H9 (cell line): ENCODE results near the gene FANCL. TPM values are rescaled to one million over a fixed set of nuclear protein-coding genes. Genes with fewer than 3 reads are reported as not detected.

ENCODE experiments used
- DNase-seq: peaks from one replicate; pipeline ENCODE4 v3.0.0-alpha.2; 2017
- H2AFZ ChIP-seq: one replicate; pipeline ENCODE4 v1.6.1; 2013; ENCODE audit warnings: mild to moderate bottlenecking, low read length, control low read depth, moderate library complexity
- H2AK5ac ChIP-seq: 2 replicates; pipeline ENCODE4 v1.6.1; 2013; ENCODE audit warnings: low read length, control low read depth, mixed read lengths; ENCODE audit not compliant: insufficient read length
- H2BK120ac ChIP-seq: one replicate; pipeline ENCODE4 v1.6.1; 2013; ENCODE audit warnings: low read depth, mild to moderate bottlenecking, low read length, control low read depth, inconsistent platforms; ENCODE audit not compliant: poor library complexity, severe bottlenecking
- H2BK12ac ChIP-seq: 2 replicates; pipeline ENCODE4 v1.6.1; 2013; ENCODE audit warnings: low read length, control low read depth, mixed read lengths, low read depth; ENCODE audit not compliant: insufficient read length
- H2BK15ac ChIP-seq: 2 replicates; pipeline ENCODE4 v1.6.1; 2013; ENCODE audit warnings: low read depth, low read length, control low read depth
- H2BK20ac ChIP-seq: one replicate; pipeline ENCODE4 v1.6.1; 2013; ENCODE audit warnings: low read depth, mild to moderate bottlenecking, low read length, control low read depth, inconsistent platforms; ENCODE audit not compliant: poor library complexity, severe bottlenecking
- H2BK5ac ChIP-seq: 2 replicates; pipeline ENCODE4 v1.6.1; 2013; ENCODE audit warnings: low read length, control low read depth, mixed read lengths; ENCODE audit not compliant: insufficient read length
- H3K14ac ChIP-seq: 2 replicates; pipeline ENCODE4 v1.6.1; 2013; ENCODE audit warnings: low read length, control low read depth; ENCODE audit not compliant: insufficient read depth
- H3K18ac ChIP-seq: 2 replicates; pipeline ENCODE4 v1.6.1; 2013; ENCODE audit warnings: low read depth, mild to moderate bottlenecking, mixed read lengths, low read length, control low read depth; ENCODE audit not compliant: insufficient read length
- H3K23ac ChIP-seq: 2 replicates; pipeline ENCODE4 v1.6.1; 2013; ENCODE audit warnings: low read length, control low read depth, mixed read lengths, low read depth; ENCODE audit not compliant: insufficient read length
- H3K23me2 ChIP-seq: 2 replicates; pipeline ENCODE4 v1.6.1; 2013; ENCODE audit warnings: low read depth, mild to moderate bottlenecking, mixed read lengths, low read length, control low read depth; ENCODE audit not compliant: insufficient read length, poor library complexity, severe bottlenecking
- H3K27ac ChIP-seq: 2 replicates; pipeline ENCODE4 v1.5.1; 2013; ENCODE audit warnings: low read length, control low read depth, mixed read lengths, low read depth; ENCODE audit not compliant: insufficient read length
- H3K27me3 ChIP-seq: 2 replicates; pipeline ENCODE4 v1.6.1; 2013; ENCODE audit warnings: low read length, control low read depth, inconsistent platforms; ENCODE audit not compliant: insufficient read depth
- H3K4ac ChIP-seq: 2 replicates; pipeline ENCODE4 v1.6.1; 2013; ENCODE audit warnings: low read depth, mild to moderate bottlenecking, control low read depth, inconsistent platforms, low read length, moderate library complexity
- H3K4me1 ChIP-seq: 2 replicates; pipeline ENCODE4 v1.6.1; 2013; ENCODE audit warnings: low read length, control low read depth, inconsistent platforms; ENCODE audit not compliant: insufficient read depth
- H3K4me2 ChIP-seq: 2 replicates; pipeline ENCODE4 v1.6.1; 2013; ENCODE audit warnings: low read length, control low read depth, mixed read lengths; ENCODE audit not compliant: insufficient read length, insufficient read depth
- H3K56ac ChIP-seq: 2 replicates; pipeline ENCODE4 v1.6.1; 2013; ENCODE audit warnings: low read depth, mild to moderate bottlenecking, mixed read lengths, low read length, control low read depth; ENCODE audit not compliant: insufficient read length
- H3K79me1 ChIP-seq: 2 replicates; pipeline ENCODE4 v1.6.1; 2013; ENCODE audit warnings: low read depth, mild to moderate bottlenecking, moderate library complexity, low read length, control low read depth, inconsistent platforms; ENCODE audit not compliant: insufficient read depth, poor library complexity, severe bottlenecking
- H3K79me2 ChIP-seq: 2 replicates; pipeline ENCODE4 v1.6.1; 2013; ENCODE audit warnings: low read length, control low read depth, inconsistent platforms; ENCODE audit not compliant: insufficient read depth
- H3K9ac ChIP-seq: 2 replicates; pipeline ENCODE4 v1.6.1; 2013; ENCODE audit warnings: low read length, control low read depth, mixed read lengths; ENCODE audit not compliant: insufficient read length; ENCODE audit errors: extremely low read depth
- H3K9me3 ChIP-seq: one replicate; pipeline ENCODE4 v1.6.1; 2013; ENCODE audit warnings: low read depth, low read length, inconsistent platforms; ENCODE audit not compliant: control insufficient read depth
- H3T11ph ChIP-seq: one replicate; pipeline ENCODE4 v1.6.1; 2013; ENCODE audit warnings: mild to moderate bottlenecking, low read length, control low read depth, inconsistent platforms
- H4K20me1 ChIP-seq: one replicate; pipeline ENCODE4 v1.6.1; 2013; ENCODE audit not compliant: control insufficient read depth, insufficient read length, insufficient read depth
- H4K5ac ChIP-seq: 2 replicates; pipeline ENCODE4 v1.6.1; 2013; ENCODE audit warnings: low read depth, mild to moderate bottlenecking, mixed read lengths, low read length, control low read depth; ENCODE audit not compliant: insufficient read length
- H4K8ac ChIP-seq: replicated peaks from 2 replicates; pipeline ENCODE4 v1.6.1; 2013; ENCODE audit warnings: low read length, control low read depth, mixed read lengths, low read depth; ENCODE audit not compliant: insufficient read length
- H4K91ac ChIP-seq: 2 replicates; pipeline ENCODE4 v1.6.1; 2013; ENCODE audit warnings: low read depth, mild to moderate bottlenecking, moderate library complexity, mixed read lengths, low read length, control low read depth; ENCODE audit not compliant: insufficient read length
- H3K27ac Mint-ChIP-seq, 3 experiments: 2 replicates in 2 of 3; 3 replicates in 1 of 3; pipeline ENCODE4 v1.8.0; 2020 to 2021; ENCODE audit warnings: mixed read lengths in 3 of 3, mild to moderate bottlenecking in 1 of 3, moderate library complexity in 1 of 3
- H3K27me3 Mint-ChIP-seq: 2 replicates; pipeline ENCODE4 v1.8.0; 2021; ENCODE audit warnings: low read depth, mild to moderate bottlenecking, moderate library complexity, mixed read lengths
- H3K36me3 Mint-ChIP-seq, 3 experiments: 2 replicates in 2 of 3; 3 replicates in 1 of 3; pipeline ENCODE4 v1.8.0; 2020 to 2021; ENCODE audit warnings: low read depth in 3 of 3, mixed read lengths in 3 of 3; ENCODE audit not compliant: insufficient read depth in 1 of 3
- H3K4me1 Mint-ChIP-seq, 2 experiments: 2 replicates each; pipeline ENCODE4 v1.8.0; 2020; ENCODE audit warnings: mixed read lengths in 2 of 2
- H3K4me3 Mint-ChIP-seq, 2 experiments: 2 replicates in 1 of 2; 3 replicates in 1 of 2; pipeline ENCODE4 v1.8.0; 2020 to 2021; ENCODE audit warnings: mild to moderate bottlenecking in 2 of 2, mixed read lengths in 2 of 2, moderate library complexity in 1 of 2
- H3K9me3 Mint-ChIP-seq, 2 experiments: 2 replicates in 1 of 2; 3 replicates in 1 of 2; pipeline ENCODE4 v1.8.0; 2020; ENCODE audit warnings: mild to moderate bottlenecking in 2 of 2, mixed read lengths in 2 of 2, moderate library complexity in 1 of 2
- CTCF ChIP-seq: fragments of 200-600 bp; sonication (generic); conservative IDR thresholded peaks from 3 replicates; pipeline ENCODE4 v1.8.0; 2021; ENCODE audit warnings: antibody characterized with exemption, mild to moderate bottlenecking
- WGBS: extraction: QIAGEN DNeasy Blood & Tissue Kit; methylation state at CpG from one replicate; pipeline ENCODE4 v1.1.7; 2013; ENCODE audit warnings: missing lambda C conversion rate, low lambda C conversion rate, mixed read lengths; ENCODE audit not compliant: insufficient read length; ENCODE audit errors: extremely low coverage; 5-methylcytosine and 5-hydroxymethylcytosine counted together
- total RNA-seq: library from RNA; stranded (reverse); gene quantifications from 2 replicates; pipeline ENCODE4 v1.2.1, GENCODE V29; 2021

Gene FANCL
- total RNA-seq, 1 experiment from 2014 or later, result 41.5 TPM

DNA sequence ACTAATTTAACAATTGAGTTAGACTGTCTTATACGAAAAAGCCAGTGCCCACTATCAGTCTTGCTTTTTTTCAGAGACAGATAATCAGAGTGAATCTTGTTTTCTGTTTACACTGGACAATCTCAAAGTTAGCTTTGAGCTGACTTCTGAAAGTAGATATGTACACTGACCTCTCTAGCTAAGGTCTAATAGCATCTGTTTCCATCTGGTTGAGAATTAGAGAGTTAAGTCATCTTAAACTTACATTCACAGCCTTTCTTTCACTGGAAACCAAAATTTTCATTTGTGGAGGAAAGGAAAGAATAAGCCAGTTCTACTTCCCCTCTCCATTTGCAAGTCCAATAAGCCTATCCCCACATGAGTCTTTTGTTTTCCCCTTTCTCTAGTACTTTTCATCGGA, 105.3 kb downstream of the FANCL start:
- Histone ChIP-seq H4K20me1 (no peaks in the 10 kb centered on the region), H3K79me2 (no peaks in the 10 kb centered on the region), H2AK5ac (no peak overlapping the region), H3K56ac (no peak overlapping the region), H2BK5ac (no peak overlapping the region), H4K8ac (no peak overlapping the region), H3K27me3 (no peaks in the 10 kb centered on the region), H3T11ph (no peak overlapping the region), H3K4me2 (no peak overlapping the region), H2AFZ (no peak overlapping the region), H3K9me3 (no peaks in the 10 kb centered on the region), H2BK12ac (no peak overlapping the region), H4K91ac (no peak overlapping the region), H3K4ac (no peak overlapping the region), H3K9ac (no peak overlapping the region), H3K4me1 (no peaks in the 10 kb centered on the region), H3K79me1 (no peaks in the 10 kb centered on the region), H3K23me2 (no peaks in the 10 kb centered on the region), H2BK20ac (no peak overlapping the region), H3K23ac (no peak overlapping the region), H3K14ac (no peak overlapping the region), H2BK15ac (no peak overlapping the region), H4K5ac (no peak overlapping the region), H3K27ac (no peak overlapping the region), H3K18ac (no peak overlapping the region), H2BK120ac (no peak overlapping the region)
- no CpG with 5 or more reads among the region's 2 CpGs for WGBS
- Mint-ChIP-seq H3K4me1 (peaks cover 7 to 10% of the 10 kb centered on the region in 2 experiments; a peak in 3 of 4 replicates), H3K4me3 (no peak overlapping the region), H3K27me3 (no peaks in the 10 kb centered on the region), H3K9me3 (no peaks in the 10 kb centered on the region), H3K27ac (peak overlapping the region in 1 of 3 experiments; percentile 40; a peak in 1 of 7 replicates), H3K36me3 (peaks cover 5 to 8% (median 7%) of the 10 kb centered on the region in 3 experiments; a peak in 5 of 7 replicates)
- TF ChIP-seq CTCF, result no peak
- no peak for DNase-seq
